SKM-1 treated with dmso at 0.1 percent for 144 hours (cell line): ENCODE data around the gene C14orf93.
"Not testable (repeated sequence)": the region's sequence is repeated elsewhere in the genome, so short reads cannot be mapped to it uniquely, and the experiment has no call there.

Experiments used
- DNase-seq: peaks from one replicate; lab custom pipeline; 2025; ENCODE audit not compliant: unreplicated experiment; lab: John Stamatoyannopoulos, UW

Gene C14orf93

GRCh38 chr14:22976620-22977433 is 33.1 kb downstream of the C14orf93 start:
- DNase-seq: no peak

GRCh38 chr14:22974530-22975313 is 35.2 kb downstream of the C14orf93 start:
- DNase-seq: no peak

GRCh38 chr14:22973217-22974032 is 36.5 kb downstream of the C14orf93 start:
- peak; percentile 11 for DNase-seq

GRCh38 chr14:22972313-22972930 is 37.5 kb downstream of the C14orf93 start:
- no peak for DNase-seq

- DNase-seq: no peak
These were observed 38.8 kb downstream of the C14orf93 start for GRCh38 chr14:22971152-22971551.

GRCh38 chr14:22966783-22967269 is 43.1 kb downstream of the C14orf93 start:
- DNase-seq: no peak

GRCh38 chr14:22965916-22966782 is 43.8 kb downstream of the C14orf93 start:
- DNase-seq: not testable (repeated sequence)

- no peak for DNase-seq
These were observed 47.8 kb downstream of the C14orf93 start for GRCh38 chr14:22962061-22962676.

- DNase-seq: no peak
These were observed 54.0 kb downstream of the C14orf93 start for GRCh38 chr14:22955702-22956569.

GRCh38 chr14:22952418-22952817 is 57.5 kb downstream of the C14orf93 start:
- DNase-seq: no peak

- DNase-seq: peak; percentile 49
These were observed 58.1 kb downstream of the C14orf93 start for GRCh38 chr14:22951795-22952194.

GRCh38 chr14:22945642-22946041 is 64.3 kb downstream of the C14orf93 start:
- no peak for DNase-seq

- no peak for DNase-seq
These were observed 70.3 kb downstream of the C14orf93 start for GRCh38 chr14:22939684-22940083.
